ENCODE results near the gene CAPN5.
"Not testable (repeated sequence)": the region's sequence is repeated elsewhere in the genome, so short reads cannot be mapped to it uniquely, and the experiment has no call there.

Gene CAPN5

DNA sequence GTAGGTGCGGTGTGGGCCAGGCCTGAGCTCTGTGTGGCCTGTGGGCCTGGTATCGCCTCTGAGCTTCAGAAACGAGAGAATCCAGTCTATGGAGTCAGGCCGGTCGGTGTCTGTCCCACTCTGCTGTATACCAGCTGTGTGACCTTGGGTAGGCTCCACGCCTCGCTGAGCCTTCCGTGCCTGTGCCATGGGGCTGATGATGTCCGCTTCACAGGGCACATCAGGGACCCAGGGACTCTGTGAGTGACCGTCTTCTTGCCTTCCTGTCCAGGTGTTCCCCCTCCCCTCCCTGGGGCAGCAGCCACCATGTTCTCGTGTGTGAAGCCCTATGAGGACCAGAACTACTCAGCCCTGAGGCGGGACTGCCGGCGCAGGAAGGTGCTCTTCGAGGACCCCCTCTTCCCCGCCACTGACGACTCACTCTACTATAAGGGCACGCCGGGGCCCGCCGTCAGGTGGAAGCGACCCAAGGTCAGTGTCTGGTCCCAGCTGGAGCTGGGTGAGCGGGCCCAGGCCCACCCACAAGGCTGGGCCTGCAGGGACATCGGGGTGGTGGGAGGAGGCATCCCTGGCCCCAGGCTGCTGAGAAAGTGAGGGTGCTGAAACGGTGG, 17.9 kb downstream of the CAPN5 start:
- no peak for DNase-seq (ENCODE audit: low read depth)

DNA sequence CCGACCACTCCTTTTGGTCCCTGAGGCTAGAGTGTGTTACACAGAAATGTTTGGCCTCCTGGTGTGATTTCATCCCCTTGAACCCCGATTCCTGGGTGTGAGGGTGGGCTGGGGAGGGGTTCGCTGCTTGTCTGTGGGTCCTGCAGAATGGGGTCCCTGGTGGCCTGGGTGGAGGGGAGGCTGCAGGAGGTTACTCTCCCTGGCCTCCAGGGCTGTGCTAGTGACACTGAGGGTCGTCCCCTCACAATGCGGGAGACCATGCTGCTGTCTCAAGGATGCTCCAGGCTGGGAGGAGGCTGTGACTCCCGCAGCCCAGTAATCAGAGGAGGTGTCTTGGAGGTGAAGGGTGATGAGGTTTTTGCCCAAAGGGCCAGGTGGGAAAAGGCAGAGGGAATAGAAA, 18.9 kb downstream of the CAPN5 start:
- no peak for DNase-seq (ENCODE audit: low read depth)

DNA sequence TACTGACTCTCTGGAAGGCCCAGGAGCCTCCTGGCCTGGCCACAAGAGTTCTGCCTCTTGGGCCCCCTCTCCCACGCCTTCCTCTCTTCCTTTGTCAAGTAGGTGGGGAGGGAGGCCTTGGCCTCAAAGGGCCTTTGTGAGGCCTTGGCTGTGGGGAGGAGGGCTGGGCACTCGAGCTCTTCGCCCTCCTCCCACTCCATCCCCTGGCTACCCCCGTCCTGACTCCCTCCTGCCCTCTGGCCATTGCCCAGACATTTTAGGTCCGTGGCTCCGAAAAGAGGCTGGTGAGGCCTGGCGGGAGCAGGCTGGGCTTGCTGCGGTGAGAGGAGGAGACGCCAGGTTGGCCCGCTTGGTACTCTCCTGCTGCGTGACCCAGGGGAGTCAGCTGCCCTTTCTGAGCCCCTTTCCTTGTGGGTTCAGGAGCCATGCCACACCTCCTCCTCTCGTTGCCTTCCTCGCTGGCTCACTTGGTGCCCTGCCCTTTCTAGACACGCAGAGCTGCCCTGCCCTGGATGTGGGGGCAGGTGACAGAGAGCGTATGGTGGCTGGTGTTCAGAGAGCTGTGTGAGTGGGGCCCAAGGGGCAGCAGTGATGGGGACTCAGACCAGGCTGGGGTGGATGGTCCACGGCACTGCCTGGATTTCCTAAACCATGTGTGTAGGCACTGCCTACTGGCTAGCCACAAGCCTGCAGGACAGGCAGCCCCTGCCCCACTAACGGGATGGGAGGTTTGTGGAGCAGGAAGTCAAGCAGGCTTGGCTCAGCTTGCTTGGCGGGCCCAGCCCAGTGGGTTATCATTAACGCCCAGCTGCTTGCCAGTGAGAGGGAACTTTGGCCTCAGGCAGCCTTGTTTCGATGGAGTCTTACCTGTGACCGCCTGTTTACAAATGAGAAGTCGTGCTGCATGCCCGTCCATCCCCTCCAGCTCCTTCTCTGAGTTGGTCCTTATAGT, 20.0 kb downstream of the CAPN5 start:
- no peak for DNase-seq (ENCODE audit: low read depth)

DNA sequence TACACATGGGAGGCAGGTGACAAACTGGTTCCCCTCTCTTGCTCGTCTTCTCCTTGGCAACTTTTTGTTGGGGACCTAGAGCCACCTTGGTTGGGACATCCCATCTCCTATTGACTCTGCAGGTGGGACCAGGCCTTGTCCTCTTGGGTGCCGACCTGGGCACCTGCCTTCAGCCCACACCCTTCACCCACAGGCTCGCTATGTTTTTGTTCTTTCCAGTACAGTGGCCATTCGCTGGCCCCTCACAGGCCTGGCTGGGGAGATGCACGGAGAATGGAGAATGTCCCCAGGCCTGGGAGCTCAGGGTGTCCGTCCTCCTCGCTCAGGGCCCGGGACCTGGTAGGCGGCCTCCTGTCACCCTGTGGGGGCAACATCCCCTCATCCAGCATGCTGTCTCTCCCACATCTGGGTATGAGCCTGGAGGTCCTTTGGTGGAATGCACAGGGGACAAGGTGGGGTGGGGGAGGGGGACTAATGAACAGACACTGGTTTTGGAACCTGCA, 21.0 kb downstream of the CAPN5 start:
- DNase-seq (ENCODE audit: low read depth) = no peak

DNA sequence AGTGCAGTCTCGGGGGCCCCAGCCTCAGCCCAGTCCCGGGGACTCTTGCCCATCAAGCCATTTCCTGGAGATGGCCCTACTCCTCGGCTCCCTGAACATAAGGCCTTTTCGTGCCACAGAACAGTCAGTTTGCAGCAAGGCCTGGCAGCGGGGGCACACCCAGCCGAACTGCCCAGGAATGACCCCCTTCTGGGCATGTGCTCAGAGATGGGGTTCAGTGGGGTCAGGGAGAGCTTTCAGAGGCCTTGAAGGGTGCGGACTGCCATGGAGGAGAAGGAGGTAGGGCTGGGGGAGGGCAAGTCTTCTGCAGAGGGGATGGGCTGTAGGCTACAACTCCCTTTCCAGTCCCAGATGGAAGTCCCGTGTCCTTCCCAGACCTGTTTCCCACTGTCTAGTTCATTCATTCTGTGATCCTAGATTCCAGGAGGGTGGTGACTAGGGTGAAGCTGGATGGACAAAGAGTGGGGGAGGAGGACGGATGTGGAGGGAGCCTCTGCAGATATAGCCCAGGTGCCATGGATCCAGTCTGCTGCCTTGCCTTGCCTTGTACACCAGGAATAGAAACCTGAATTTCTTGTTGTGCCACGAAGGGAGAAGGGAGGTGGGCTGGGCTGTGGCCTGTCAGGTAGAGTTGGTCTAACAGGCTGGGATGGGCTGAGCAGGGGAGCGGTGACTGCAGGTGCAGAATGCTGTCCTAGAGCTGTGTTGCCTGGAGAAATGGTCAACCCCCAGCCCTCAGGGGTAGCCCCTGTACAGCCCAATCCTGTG, 21.6 kb downstream of the CAPN5 start:
- no peak for DNase-seq (ENCODE audit: low read depth)

DNA sequence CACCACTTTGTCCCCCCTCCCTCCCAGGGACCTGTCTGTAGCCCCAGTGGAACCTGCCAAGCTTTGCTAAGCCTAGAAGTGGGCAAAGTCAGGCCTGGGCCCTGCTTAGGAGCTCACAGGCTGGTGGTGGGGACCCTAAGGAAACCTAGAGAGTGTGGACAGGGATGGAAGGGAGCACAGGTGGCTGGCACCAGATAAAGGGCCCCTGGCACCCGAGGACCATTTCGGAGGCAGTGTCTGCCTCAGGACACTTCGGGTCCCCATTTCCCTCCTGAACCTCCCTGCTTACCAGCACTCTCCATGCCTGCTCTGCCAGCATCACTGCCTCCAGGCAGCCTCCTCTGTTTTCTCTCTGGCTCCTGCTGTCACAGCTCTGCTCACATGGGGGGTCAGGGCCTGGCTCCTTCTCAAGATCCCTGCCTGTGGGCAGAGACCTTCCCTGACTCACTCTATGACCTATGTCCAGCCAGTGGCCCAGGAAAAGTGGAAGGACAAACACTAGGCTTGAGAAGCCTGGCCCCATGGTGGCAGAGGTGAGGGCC, 22.3 kb downstream of the CAPN5 start:
- DNase-seq (ENCODE audit: low read depth) = no peak

DNA sequence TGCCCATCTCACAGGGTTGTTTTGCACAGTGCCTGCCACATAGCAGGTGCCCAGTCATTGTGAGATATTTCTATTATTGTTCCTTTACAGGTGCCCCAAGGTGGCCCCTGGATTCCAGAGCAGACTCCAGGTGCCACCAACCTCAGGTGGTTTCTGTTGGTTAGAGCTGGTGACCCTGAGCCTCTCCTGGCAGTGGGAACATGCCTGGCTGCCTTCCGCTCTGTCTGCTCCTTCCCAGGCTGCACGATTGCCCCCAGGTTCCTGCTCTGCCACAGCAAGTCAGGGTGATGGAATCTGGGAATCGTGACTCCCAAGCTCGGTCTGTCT, 23.2 kb downstream of the CAPN5 start:
- DNase-seq (ENCODE audit: low read depth) = no peak

DNA sequence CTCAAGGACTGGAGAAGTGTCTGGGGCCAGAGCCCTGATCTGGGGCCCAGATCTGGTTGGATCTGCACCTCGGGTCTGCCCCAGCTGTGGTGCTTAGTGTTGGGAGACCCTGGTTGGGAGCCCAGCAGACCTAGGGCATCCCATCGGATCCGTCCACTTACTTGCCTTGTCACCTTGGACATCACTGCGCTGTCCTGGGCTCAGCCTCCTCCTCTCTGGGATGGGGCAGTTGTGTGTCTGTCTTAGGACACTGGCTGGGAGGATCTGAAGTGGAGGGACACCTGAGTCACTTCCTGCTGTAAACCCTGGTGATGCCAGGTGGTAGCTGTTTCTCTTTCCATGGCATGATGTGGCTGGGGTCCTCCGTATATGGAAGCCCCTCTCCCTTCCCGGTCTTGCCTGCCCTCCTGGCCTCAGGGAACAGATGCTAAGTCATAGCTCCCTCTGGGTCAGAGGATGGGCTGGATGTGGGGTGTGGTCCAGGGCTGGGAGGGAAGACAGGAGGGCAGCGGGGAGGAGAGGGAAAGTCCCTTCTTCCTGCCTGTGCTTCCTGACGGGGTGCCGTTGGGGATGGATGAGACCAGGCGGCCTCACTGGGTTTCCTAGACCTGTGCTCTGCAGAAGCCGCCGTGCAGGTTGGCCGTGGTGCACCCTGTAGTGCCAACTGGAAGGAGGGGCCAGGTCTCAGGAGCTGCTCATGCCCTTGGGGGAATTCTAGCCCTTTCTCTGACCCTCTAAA, 23.8 kb downstream of the CAPN5 start:
- DNase-seq (ENCODE audit: low read depth) = no peak

DNA sequence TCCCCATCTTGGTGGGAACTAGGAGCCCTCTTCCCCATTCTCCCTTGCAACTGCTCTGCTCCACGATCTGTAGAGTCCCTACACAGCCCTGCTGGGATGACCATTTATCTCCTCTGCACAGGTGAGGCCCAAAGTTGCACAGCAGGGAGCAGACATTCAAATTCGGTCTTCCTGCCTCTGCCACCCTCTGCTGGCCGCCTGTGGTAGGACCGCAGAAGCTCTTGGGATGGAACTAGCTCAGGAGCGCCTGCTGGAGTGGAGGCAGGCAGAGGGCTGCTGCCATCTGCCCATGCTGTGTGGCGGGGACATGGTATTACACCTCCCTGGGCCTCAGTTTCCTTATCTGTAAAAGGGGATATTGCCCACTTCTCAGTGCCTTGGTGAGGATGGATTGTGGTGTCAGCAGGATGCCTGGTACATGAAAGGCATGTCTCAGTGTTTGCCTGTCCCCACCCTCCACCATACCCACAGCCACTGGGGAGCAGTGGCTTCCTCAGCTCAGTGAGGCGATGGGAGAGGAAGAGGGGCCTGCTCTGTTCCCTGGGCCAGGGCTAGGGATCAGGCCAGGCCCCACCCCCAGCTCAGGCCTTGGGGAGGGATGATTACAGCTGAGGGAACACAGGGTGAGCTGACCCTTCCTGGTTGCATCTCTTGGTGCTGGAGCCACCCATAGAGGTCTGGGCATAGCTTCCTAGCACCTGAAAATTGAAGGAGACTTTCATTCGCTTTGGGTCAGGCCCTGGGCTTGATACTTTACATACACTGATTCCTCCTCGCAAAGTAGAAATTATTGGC, 24.6 kb downstream of the CAPN5 start:
- no peak for DNase-seq (ENCODE audit: low read depth)

DNA sequence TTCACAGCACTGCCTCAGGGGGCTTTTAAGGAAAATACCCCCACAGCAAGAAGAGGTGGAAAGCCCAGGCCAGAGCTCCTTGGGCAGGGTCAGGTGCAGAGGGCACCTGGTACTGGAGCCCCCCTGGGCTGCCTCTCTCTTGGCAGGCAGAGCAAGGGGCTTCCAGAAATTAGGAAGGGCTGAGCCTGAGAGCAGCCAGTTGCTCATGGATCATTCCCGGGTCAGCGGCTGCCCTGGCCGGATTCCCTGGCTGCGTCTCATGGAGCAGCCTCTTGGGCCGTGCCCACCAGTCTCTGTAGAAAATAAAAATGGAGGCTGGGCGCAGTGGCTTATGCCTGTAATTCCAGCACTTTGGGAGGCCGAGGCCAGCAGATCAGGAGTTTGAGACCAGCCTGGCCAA, 25.6 kb downstream of the CAPN5 start:
- DNase-seq (ENCODE audit: low read depth) = no peak

DNA sequence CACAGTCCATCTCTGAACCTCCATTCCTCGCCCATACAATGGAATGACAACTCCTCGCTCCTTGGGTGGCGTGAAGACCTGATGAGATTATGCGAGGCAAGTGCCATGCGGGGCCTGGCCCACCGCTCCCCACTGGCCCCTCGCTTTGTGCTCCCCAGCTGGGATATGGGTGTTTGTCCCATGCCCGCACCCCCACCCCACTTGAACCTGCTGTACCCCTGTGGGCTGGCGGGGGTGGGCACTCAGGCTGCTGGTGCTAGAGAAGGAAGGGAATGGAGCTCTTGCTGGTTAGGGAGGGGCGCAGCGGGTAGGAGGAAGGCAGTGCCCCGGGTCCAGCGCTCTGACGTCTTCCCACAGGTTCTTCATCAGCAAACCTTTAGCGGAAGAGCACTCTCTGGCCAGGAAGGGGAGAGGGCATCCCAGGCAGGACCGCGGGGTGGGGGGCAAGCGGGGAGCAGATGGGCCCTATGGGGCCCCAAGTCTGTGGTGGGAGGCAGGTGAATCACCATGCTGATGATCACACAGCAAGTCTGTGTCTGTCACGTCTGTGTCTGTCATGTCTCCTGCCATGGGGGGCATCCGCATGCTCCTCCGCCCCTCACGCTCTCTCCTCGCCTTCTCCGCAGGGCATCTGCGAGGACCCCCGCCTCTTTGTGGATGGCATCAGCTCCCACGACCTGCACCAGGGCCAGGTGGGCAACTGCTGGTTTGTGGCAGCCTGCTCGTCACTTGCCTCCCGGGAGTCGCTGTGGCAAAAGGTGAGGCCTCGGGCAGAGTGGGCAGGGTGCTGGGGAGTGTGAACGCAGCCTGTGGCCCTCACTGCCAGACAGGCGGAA, 26.5 kb downstream of the CAPN5 start:
- DNase-seq (ENCODE audit: low read depth) = no peak

DNA sequence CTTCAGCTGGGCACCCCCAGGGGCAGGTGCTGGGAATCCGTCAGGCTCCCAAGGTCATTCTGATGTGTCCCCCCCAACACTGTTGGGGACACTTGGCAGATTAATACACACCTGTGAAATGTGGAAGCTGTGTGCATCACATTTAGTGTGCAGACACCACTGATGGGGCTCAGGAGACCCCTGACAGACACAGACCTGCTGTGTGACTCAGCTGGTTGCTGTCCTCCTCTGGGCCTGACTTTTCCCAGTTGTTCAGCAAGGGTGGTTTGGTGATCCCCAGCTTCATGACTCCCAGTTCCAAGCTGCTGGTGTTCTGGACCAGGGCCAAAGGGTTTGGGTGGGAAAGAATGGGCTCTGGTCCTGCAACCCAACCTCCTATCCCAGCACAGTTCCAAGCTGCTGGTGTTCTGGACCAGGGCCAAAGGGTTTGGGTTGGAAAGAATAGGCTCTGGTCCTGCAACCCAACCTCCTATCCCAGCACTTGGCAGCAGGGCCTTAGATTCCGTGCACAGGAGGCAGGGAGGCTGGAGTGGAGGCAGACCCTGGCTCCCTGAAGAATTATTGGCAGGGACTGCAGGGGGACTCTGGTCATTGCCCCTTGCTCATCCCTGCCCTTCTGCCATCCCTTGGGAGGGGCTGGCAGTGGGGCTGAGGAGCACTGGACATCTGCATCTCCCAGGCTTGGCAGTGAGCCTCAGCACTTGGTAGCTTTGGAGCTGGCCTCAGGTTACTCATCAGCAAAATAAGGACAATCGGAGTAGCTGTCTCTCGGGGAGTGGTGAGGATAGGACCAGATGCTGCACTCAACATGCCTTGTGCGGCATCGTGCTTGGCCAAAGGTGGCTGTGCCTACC, 27.4 kb downstream of the CAPN5 start:
- DNase-seq (ENCODE audit: low read depth) = no peak

DNA sequence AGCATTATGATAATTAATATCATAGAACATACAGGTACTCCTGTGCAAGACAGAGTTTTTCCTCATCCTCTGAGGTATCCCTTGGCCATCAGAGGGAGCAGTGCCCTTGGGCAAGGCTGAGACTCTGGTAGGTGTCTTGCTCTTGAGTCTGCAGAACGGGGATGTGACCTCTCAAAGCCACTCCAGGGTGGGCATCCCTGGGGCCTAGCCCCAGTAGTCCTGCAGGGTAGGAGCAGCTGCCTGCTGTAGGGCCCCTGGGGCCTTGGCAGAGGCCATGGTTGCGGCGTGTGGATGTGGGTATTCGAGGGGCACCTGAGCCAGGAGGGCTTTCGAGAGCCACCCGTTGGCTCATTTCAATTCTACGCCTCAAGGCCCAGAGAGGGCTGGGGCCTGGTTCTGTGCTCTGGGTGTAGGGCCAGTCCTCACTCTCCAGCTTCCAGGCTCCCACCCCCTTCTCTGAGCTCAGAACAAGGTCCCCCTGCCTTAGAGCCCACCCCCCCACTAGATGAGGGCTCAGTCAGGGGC, 28.1 kb downstream of the CAPN5 start:
- no peak for DNase-seq (ENCODE audit: low read depth)

DNA sequence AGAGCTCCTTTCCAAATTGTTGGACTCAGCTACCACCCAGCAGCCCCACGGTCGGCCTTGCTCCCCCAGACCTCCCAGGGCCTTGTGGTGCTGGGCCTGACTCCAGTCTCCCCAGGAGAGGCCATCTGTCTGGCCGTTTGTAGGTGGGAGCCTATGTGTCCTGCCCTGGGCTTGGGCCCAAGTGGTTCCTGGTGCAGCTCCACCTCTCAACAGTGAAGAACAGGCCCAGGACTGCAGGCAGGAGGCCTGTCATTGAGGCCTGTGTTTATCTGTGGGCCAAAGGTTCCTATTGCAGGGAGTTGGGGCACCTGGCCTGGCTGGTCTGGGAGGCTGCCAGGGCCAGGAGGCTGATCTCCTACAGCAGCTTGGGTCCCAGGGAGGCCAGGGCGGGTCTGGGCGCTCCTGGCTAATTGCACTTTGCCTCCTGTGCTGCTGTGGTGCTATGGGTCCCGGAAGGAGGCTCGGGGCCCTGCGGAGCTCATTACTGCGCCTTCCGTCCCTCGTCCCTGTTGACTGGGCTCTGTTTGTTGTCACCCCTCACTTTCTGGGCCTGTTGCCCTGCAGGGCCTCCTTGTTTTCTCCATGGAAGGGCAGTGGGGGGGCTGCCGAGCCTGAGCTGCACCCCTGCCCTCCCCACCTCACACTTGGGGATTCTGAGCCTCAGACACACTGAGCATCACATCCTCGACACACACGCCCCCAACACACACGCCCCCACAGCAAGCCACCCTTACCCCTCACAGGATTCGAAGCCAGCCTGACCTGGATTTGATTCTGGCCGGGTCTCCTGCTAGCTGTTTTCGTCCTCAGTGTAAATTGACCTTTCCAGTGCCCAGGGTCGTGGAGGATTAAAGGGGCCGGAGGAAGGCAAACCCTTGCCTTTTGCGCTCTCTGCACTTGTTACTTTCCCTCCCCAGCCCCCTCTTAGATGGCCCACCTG, 29.1 kb downstream of the CAPN5 start:
- DNase-seq (ENCODE audit: low read depth) = no peak

DNA sequence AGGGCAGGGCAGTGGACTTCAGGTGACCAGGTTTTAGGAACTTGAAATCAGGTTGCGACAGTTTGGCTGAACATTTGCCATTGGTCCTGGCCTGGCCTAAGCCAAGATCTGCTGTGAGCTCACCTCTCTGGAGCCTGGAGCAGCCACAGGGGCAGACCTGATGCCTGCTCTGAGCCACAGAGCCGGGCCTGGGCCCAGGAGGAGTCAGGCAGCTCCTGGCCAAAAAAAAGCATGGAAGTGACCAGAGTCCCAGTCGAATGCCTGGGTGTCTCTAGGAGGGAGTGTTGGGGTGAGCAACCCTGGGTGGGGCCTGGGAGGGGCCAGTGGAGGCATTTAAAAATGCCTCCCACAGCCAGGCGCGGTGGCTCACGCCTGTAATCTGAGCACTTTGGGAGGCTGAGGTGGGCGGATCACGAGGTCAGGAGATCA, 29.8 kb downstream of the CAPN5 start:
- DNase-seq (ENCODE audit: low read depth) = no peak

DNA sequence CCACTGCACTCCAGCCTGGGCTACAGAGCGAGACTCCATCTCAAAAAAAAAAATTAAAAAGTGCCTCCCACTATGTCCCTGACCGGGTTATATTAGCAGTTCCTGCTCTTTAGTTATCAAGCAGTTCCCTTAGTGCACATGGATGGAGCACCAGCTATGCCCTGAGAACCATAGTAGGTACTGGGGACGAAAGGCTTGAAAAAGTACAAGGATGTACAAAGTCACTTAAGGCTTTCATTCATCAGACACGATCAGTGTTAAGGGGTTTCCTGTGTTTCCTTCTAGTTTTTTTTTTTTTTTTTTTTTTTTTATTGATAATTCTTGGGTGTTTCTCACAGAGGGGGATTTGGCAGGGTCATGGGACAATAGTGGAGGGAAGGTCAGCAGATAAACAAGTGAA, 30.4 kb downstream of the CAPN5 start:
- not testable (repeated sequence) for DNase-seq (ENCODE audit: low read depth)

DNA sequence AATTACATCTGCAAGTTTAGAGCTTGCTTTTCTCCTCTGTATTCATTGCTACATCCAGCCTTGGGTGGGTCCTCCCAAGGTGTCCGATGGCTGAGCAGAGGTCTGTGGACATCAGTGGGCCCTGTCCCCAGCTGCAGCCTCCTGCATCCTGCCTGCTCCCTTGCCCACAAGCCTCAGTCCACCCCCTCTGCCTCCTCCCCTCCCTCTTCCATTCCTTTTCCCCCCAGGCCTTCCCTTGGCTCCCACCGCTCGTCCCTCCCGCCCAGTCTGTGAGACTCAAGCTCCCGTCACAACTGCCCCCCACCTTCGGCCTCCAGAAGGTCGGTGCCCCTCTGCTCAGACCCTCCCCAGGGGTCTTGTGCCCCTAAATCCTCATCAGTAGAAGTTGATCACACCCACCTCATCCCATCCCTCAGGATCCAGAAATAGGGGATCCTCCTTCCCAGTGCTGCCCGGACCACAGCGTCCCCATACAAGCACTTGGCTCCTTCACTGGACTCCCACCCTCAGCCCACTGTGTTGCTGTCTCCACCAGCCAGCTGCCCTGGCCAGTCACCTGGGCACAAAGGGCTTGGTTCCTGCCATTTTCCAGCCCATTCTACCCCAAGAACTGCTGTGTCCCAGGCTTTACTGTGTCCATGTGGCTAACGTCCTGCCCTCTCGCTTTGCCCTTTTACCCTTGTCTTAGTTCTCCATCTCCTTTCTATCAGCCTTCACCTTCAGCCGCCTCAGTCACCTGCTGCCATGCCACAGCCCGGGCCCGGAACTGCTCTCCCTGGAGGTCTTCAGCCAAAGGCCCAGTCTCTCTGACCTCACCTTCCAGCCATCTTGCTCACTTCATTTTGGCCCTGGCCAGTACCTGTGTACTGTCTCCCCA, 33.6 kb downstream of the CAPN5 start:
- DNase-seq (ENCODE audit: low read depth) = no peak

Data from GM04503 (cell line).